Measurements from ENCODE around the gene KIF21A.

The KIF21A gene

DNA sequence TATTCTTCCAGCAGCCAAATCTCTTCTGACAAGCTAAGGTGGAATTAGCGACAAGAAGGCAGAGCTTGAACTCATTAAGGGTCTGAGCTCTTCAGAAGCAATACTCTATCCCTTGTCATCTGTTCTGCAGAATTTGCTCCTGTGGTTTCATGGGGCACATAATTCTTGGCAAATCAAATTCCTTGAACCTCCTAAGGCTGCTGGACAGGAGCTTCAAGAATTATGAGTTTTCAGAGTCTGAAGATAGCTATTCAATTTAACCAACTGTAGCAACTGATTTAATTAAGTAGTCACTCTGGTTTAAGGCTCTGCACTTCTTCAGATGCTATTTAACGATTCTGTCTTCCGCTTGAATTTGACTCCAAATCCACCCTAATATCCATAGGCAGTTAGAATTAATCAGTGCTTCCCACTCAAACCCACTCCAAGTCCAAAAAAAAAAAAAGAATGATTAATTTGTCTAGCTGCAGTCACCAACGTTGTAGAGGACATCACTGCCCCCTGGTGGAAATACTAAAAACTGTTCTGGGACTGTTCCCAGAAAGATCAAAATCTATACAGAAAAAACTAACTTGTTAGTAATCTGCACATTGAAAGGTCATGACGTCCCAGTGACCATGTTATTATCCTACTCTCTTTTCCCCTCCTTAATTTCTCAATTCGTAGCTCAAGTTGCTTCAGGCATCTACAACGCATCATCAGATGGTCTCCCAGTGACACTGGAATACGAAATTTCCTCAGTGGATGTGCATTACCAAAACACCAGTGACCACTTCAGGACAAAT is 169.9 kb downstream of the KIF21A start:
- Histone ChIP-seq H3K18ac (ENCODE audit: low read length) (no peak overlapping the region), H2BK15ac (ENCODE audit: low read length) (no peak overlapping the region), H3K27me3 (ENCODE audit: control insufficient read depth in 3 of 3, insufficient read depth in 3 of 3, low read depth in 1 of 3, low read length in 3 of 3) (no peaks in the 10 kb centered on the region), H3K4me3 (ENCODE audit: low read length in 2 of 2) (no peak overlapping the region), H4K8ac (ENCODE audit: low read depth, low read length) (peak overlapping the region; percentile 93), H4K91ac (ENCODE audit: low read depth, low read length, poor library complexity) (no peak overlapping the region), H2BK5ac (ENCODE audit: low read length) (no peak overlapping the region), H3K4me1 (ENCODE audit: control insufficient read depth in 2 of 2, insufficient read depth in 1 of 2, low read depth in 1 of 2, low read length in 2 of 2) (no peaks in the 10 kb centered on the region), H2AK5ac (ENCODE audit: low read depth, low read length) (no peak overlapping the region), H3K79me1 (ENCODE audit: low read depth, low read length) (no peaks in the 10 kb centered on the region), H3K4me2 (ENCODE audit: insufficient read depth, low read length, poor library complexity, severe bottlenecking) (no peak overlapping the region), H3K23ac (ENCODE audit: low read depth, low read length, poor library complexity) (no peak overlapping the region), H3K9ac (ENCODE audit: low read depth, low read length, poor library complexity) (no peak overlapping the region), H2BK120ac (ENCODE audit: low read depth, low read length) (no peak overlapping the region), H3K27ac (replicated peaks; ENCODE audit: low read length) (no peak overlapping the region), H3K14ac (ENCODE audit: low read length) (no peak overlapping the region), H3K4ac (ENCODE audit: low read length) (no peak overlapping the region), H3K36me3 (replicated peaks in 1 of 2; ENCODE audit: control insufficient read depth in 2 of 2, insufficient read depth in 2 of 2, low read length in 2 of 2) (no peaks in the 10 kb centered on the region), H3K9me3 (replicated peaks in 1 of 2; ENCODE audit: control insufficient read depth in 2 of 2, insufficient read depth in 1 of 2, low read depth in 1 of 2, low read length in 2 of 2) (no peaks in the 10 kb centered on the region), H2AFZ (ENCODE audit: low read length) (no peak overlapping the region), H2BK12ac (ENCODE audit: low read length) (no peak overlapping the region)
- DNase-seq (ENCODE audit: low spot score), result peak; percentile 47
- WGBS, 2 donors (ENCODE audit: extremely low coverage in 2 of 2, insufficient read length in 2 of 2, insufficient replicate concordance in 1 of 2), result no CpG with 5 or more reads among the region's 8 CpGs

DNA sequence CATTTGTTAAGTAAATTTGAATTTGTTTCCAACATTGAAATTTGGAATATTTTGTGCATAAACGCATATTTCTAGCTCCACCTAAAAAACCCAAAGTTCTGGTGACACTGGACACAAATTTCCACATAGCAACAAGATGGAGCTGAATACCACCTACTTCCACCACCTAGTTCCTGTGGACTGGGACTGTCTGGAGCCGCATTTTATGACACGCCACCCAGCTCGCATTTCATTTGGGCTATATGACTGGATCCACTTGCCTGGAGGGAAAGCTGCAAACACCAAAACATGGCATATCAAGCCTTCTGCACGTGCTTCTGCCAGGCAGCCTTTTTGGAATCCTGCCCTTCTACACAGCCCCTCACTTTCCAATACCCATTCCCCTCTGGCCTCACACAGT is 173.4 kb downstream of the KIF21A start:
- DNase-seq (ENCODE audit: low spot score), result no peak
- H3K79me1 ChIP-seq (ENCODE audit: low read depth, low read length), result no peaks in the 10 kb centered on the region

DNA sequence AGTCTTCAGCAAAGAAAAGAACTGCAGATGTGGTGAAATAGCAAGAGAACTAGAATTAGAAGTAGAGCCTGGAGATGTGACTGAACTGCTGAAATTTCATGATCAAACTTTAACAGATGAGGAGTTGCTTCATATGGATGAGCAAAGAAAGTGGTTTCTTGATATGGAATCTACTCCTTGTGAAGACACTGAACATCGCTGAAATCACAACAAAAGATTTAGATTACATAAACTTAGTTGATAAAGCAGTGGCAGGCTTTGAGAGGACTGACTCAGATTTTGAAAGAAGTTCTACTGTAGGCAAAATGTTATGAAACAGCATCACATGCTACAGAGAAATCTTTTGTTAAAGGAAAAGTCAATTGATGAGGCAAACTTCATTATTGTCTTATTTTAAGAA is 175.0 kb downstream of the KIF21A start:
- Histone ChIP-seq H4K8ac (ENCODE audit: low read depth, low read length) (no peak overlapping the region), H3K4me2 (ENCODE audit: insufficient read depth, low read length, poor library complexity, severe bottlenecking) (no peak overlapping the region), H3K9me3 (replicated peaks in 1 of 2; ENCODE audit: control insufficient read depth in 2 of 2, insufficient read depth in 1 of 2, low read depth in 1 of 2, low read length in 2 of 2) (no peaks in the 10 kb centered on the region), H3K4ac (ENCODE audit: low read length) (no peak overlapping the region), H2BK15ac (ENCODE audit: low read length) (no peak overlapping the region), H2AK5ac (ENCODE audit: low read depth, low read length) (no peak overlapping the region), H3K27me3 (ENCODE audit: control insufficient read depth in 3 of 3, insufficient read depth in 3 of 3, low read depth in 1 of 3, low read length in 3 of 3) (no peaks in the 10 kb centered on the region), H3K9ac (ENCODE audit: low read depth, low read length, poor library complexity) (no peak overlapping the region), H2BK5ac (ENCODE audit: low read length) (no peak overlapping the region), H3K27ac (replicated peaks; ENCODE audit: low read length) (no peak overlapping the region), H3K36me3 (replicated peaks in 1 of 2; ENCODE audit: control insufficient read depth in 2 of 2, insufficient read depth in 2 of 2, low read length in 2 of 2) (no peaks in the 10 kb centered on the region), H2BK120ac (ENCODE audit: low read depth, low read length) (no peak overlapping the region), H4K91ac (ENCODE audit: low read depth, low read length, poor library complexity) (no peak overlapping the region), H3K4me3 (ENCODE audit: low read length in 2 of 2) (no peak overlapping the region), H2AFZ (ENCODE audit: low read length) (no peak overlapping the region), H3K23ac (ENCODE audit: low read depth, low read length, poor library complexity) (no peak overlapping the region), H3K4me1 (ENCODE audit: control insufficient read depth in 2 of 2, insufficient read depth in 1 of 2, low read depth in 1 of 2, low read length in 2 of 2) (no peaks in the 10 kb centered on the region), H2BK12ac (ENCODE audit: low read length) (no peak overlapping the region), H3K79me1 (ENCODE audit: low read depth, low read length) (no peaks in the 10 kb centered on the region), H3K18ac (ENCODE audit: low read length) (no peak overlapping the region), H3K14ac (ENCODE audit: low read length) (no peak overlapping the region)
- no CpG with 5 or more reads among the region's 1 CpG for WGBS, 2 donors (ENCODE audit: extremely low coverage in 2 of 2, insufficient read length in 2 of 2, insufficient replicate concordance in 1 of 2)
- no peak for DNase-seq (ENCODE audit: low spot score)

More for the DNA sequence above, 173.4 kb downstream of the KIF21A start:
- H2AK5ac ChIP-seq (ENCODE audit: low read depth, low read length), result no peak overlapping the region
- no peak overlapping the region for H3K4ac ChIP-seq (ENCODE audit: low read length)
- no peak overlapping the region for H2BK5ac ChIP-seq (ENCODE audit: low read length)
- no peak overlapping the region for H2BK120ac ChIP-seq (ENCODE audit: low read depth, low read length)
- no peak overlapping the region for H3K18ac ChIP-seq (ENCODE audit: low read length)
- no peak overlapping the region for H3K23ac ChIP-seq (ENCODE audit: low read depth, low read length, poor library complexity)
- no peak overlapping the region for H3K9ac ChIP-seq (ENCODE audit: low read depth, low read length, poor library complexity)
- H3K4me3 ChIP-seq (ENCODE audit: low read length in 2 of 2), result no peak overlapping the region
- no peak overlapping the region for H4K91ac ChIP-seq (ENCODE audit: low read depth, low read length, poor library complexity)
- no peaks in the 10 kb centered on the region for H3K27me3 ChIP-seq (ENCODE audit: control insufficient read depth in 3 of 3, insufficient read depth in 3 of 3, low read depth in 1 of 3, low read length in 3 of 3)
- no peak overlapping the region for H2AFZ ChIP-seq (ENCODE audit: low read length)
- WGBS, 2 donors (ENCODE audit: extremely low coverage in 2 of 2, insufficient read length in 2 of 2, insufficient replicate concordance in 1 of 2), result no CpG with 5 or more reads among the region's 5 CpGs
- no peak overlapping the region for H3K27ac ChIP-seq (replicated peaks; ENCODE audit: low read length)
- no peak overlapping the region for H4K8ac ChIP-seq (ENCODE audit: low read depth, low read length)
- no peak overlapping the region for H3K14ac ChIP-seq (ENCODE audit: low read length)
- no peaks in the 10 kb centered on the region for H3K4me1 ChIP-seq (ENCODE audit: control insufficient read depth in 2 of 2, insufficient read depth in 1 of 2, low read depth in 1 of 2, low read length in 2 of 2)
- H2BK12ac ChIP-seq (ENCODE audit: low read length), result no peak overlapping the region
- no peak overlapping the region for H3K4me2 ChIP-seq (ENCODE audit: insufficient read depth, low read length, poor library complexity, severe bottlenecking)
- no peaks in the 10 kb centered on the region for H3K36me3 ChIP-seq (replicated peaks in 1 of 2; ENCODE audit: control insufficient read depth in 2 of 2, insufficient read depth in 2 of 2, low read length in 2 of 2)
- H3K9me3 ChIP-seq (replicated peaks in 1 of 2; ENCODE audit: control insufficient read depth in 2 of 2, insufficient read depth in 1 of 2, low read depth in 1 of 2, low read length in 2 of 2), result no peaks in the 10 kb centered on the region
- no peak overlapping the region for H2BK15ac ChIP-seq (ENCODE audit: low read length)

DNA sequence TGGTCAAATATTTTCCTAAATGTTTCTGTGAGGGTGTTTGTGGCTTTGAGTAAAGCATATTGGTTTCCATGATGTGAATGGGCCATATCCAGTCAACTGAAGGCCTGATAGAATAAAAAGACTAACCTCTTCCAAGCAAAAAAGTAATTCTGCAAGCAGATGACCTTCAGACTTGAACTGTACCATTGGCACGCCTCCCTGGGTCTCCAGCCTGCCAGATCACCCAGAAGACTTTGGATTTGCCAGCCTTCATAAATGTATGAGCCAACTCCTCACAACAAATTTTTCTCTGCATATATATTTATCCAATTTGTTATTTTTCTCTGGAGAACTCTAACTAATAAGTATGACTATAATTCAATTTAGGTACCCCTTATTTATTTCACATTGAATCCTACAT is 190.3 kb downstream of the KIF21A start:
- Histone ChIP-seq H3K36me3 (replicated peaks in 1 of 2; ENCODE audit: control insufficient read depth in 2 of 2, insufficient read depth in 2 of 2, low read length in 2 of 2) (peaks cover 0 to 3% of the 10 kb centered on the region in 2 donors), H3K9ac (ENCODE audit: low read depth, low read length, poor library complexity) (no peak overlapping the region), H3K4me3 (ENCODE audit: low read length in 2 of 2) (no peak overlapping the region), H3K4me1 (ENCODE audit: control insufficient read depth in 2 of 2, insufficient read depth in 1 of 2, low read depth in 1 of 2, low read length in 2 of 2) (no peaks in the 10 kb centered on the region), H3K27me3 (ENCODE audit: control insufficient read depth in 3 of 3, insufficient read depth in 3 of 3, low read depth in 1 of 3, low read length in 3 of 3) (no peaks in the 10 kb centered on the region), H3K14ac (ENCODE audit: low read length) (no peak overlapping the region), H4K91ac (ENCODE audit: low read depth, low read length, poor library complexity) (no peak overlapping the region), H3K27ac (replicated peaks; ENCODE audit: low read length) (no peak overlapping the region), H2BK15ac (ENCODE audit: low read length) (no peak overlapping the region), H2AK5ac (ENCODE audit: low read depth, low read length) (no peak overlapping the region), H2AFZ (ENCODE audit: low read length) (no peak overlapping the region), H3K79me1 (ENCODE audit: low read depth, low read length) (no peaks in the 10 kb centered on the region), H4K8ac (ENCODE audit: low read depth, low read length) (no peak overlapping the region), H3K4me2 (ENCODE audit: insufficient read depth, low read length, poor library complexity, severe bottlenecking) (no peak overlapping the region), H2BK5ac (ENCODE audit: low read length) (no peak overlapping the region), H2BK12ac (ENCODE audit: low read length) (no peak overlapping the region), H2BK120ac (ENCODE audit: low read depth, low read length) (no peak overlapping the region), H3K18ac (ENCODE audit: low read length) (no peak overlapping the region), H3K9me3 (replicated peaks in 1 of 2; ENCODE audit: control insufficient read depth in 2 of 2, insufficient read depth in 1 of 2, low read depth in 1 of 2, low read length in 2 of 2) (no peaks in the 10 kb centered on the region), H3K23ac (ENCODE audit: low read depth, low read length, poor library complexity) (no peak overlapping the region), H3K4ac (ENCODE audit: low read length) (no peak overlapping the region)
- no peak for DNase-seq (ENCODE audit: low spot score)
- no CpG with 5 or more reads among the region's 1 CpG for WGBS, 2 donors (ENCODE audit: extremely low coverage in 2 of 2, insufficient read length in 2 of 2, insufficient replicate concordance in 1 of 2)
